Esophagus muscularis mucosa (tissue), 4 donors: Measurements from ENCODE around the gene MCRIP2. TPM values are rescaled to one million over a fixed set of nuclear protein-coding genes. Genes with fewer than 3 reads are reported as not detected.
A peak's percentile ranks its signal among the peaks of the same experiment; 100 is the strongest.

Experiments used
- DNase-seq: peaks from one replicate; pipeline ENCODE4 v3.0.0-alpha.2; 2017; ENCODE audit errors: extremely low spot score
- H3K27ac ChIP-seq, 4 donors: fragments of 200-600 bp; sonication (generic); replicated peaks in 1 of 4; 1 replicate in 3 of 4; 2 replicates in 1 of 4; pipeline ENCODE4 v1.5.1; 2016 to 2019; ENCODE audit warnings: mild to moderate bottlenecking in 1 of 4
- H3K27me3 ChIP-seq, 4 donors: fragments of 200-600 bp; sonication (generic); one replicate each; pipeline versions ENCODE4 v1.5.1 to v1.6.0; 2016 to 2019
- H3K36me3 ChIP-seq, 4 donors: fragments of 200-600 bp; sonication (generic); one replicate each; pipeline ENCODE4 v1.5.1; 2016 to 2019
- H3K4me1 ChIP-seq, 4 donors: fragments of 200-600 bp; sonication (generic); one replicate each; pipeline ENCODE4 v1.5.1; 2016 to 2019
- H3K4me3 ChIP-seq, 4 donors: fragments of 200-600 bp; sonication (generic); 1 replicate in 2 of 4; 2 replicates in 2 of 4; pipeline ENCODE4 v1.5.1; 2016 to 2019; ENCODE audit warnings: mild to moderate bottlenecking in 4 of 4, moderate library complexity in 1 of 4
- H3K9me3 ChIP-seq, 4 donors: fragments of 200-600 bp; sonication (generic); 1 replicate in 3 of 4; 2 replicates in 1 of 4; pipeline ENCODE4 v1.5.1; 2016 to 2019
- CTCF ChIP-seq, 3 experiments: fragments of 200-600 bp in 2 of 3; fragments of 450-650 bp in 1 of 3; sonication (generic) in 2 of 3; IDR thresholded peaks; one replicate each; pipeline ENCODE4 v1.5.1; 2017 to 2019; ENCODE audit warnings: antibody characterized with exemption in 3 of 3, mild to moderate bottlenecking in 2 of 3, moderate library complexity in 1 of 3
- EP300 ChIP-seq: sonication (generic); formaldehyde crosslinking; IDR thresholded peaks from one replicate; pipeline ENCODE4 v1.6.1; 2017; ENCODE audit warnings: antibody characterized with exemption
- POLR2A ChIP-seq: fragments of 450-650 bp; IDR thresholded peaks from one replicate; pipeline ENCODE4 v1.6.1; 2017; ENCODE audit warnings: antibody characterized with exemption, moderate library complexity, mild to moderate bottlenecking, low read depth
- POLR2AphosphoS5 ChIP-seq, 2 donors: sonication (generic); formaldehyde crosslinking; IDR thresholded peaks; one replicate each; pipeline ENCODE4 v1.6.1; 2017; ENCODE audit warnings: antibody characterized with exemption in 2 of 2
- WGBS: methylation state at CpG from one replicate; pipeline ENCODE4 v1.1.5; 2018; 5-methylcytosine and 5-hydroxymethylcytosine counted together
- intact Hi-C: fragments of 100-400 bp; cut with DNase I; formaldehyde crosslinking; loops from one replicate; pipeline ENCODE4 v1.15.1; 2023
- total RNA-seq, 4 donors: library from RNA; depleted of rRNA; stranded (reverse); fragments of >200 nt; gene quantifications; one replicate each; pipeline versions ENCODE4 v1.1.0 to v1.2.1, GENCODE V29; 2016

MCRIP2 gene
- total RNA-seq, 4 donors from 2014 or later = 50.7 to 65.4 (median 59.1) TPM

- intact Hi-C loops = no loop called here
- TF ChIP-seq EP300 (no peak), POLR2AphosphoS5 (IDR thresholded peaks at IDR 0.05) (no peak), CTCF (IDR thresholded peaks at IDR 0.05) (no peak), POLR2A (no peak)
- H3K4me3 ChIP-seq = no peak overlapping the region
Measured at GRCh38 chr16:620700-621525, 20.7 kb upstream of the MCRIP2 start.

GRCh38 chr16:621526-622105, 20.0 kb upstream of the MCRIP2 start:
- Histone ChIP-seq H3K9me3 (no peaks in the 10 kb centered on the region), H3K27me3 (no peaks in the 10 kb centered on the region), H3K4me3 (no peak overlapping the region), H3K27ac (peak overlapping the region; percentile 3 to 53 (median 8)), H3K36me3 (peaks cover 0 to 47% (median 25%) of the 10 kb centered on the region in 4 donors), H3K4me1 (peaks cover 0 to 12% (median 7%) of the 10 kb centered on the region in 4 donors)
- intact Hi-C loops = no loop called here
- WGBS = 88% methylated on average over 18 of the region's 21 CpGs
- no peak for DNase-seq
- TF ChIP-seq CTCF (IDR thresholded peaks at IDR 0.05) = no peak
- no peak for TF ChIP-seq EP300
- no peak for TF ChIP-seq POLR2A
- TF ChIP-seq POLR2AphosphoS5 (IDR thresholded peaks at IDR 0.05) = no peak

More at GRCh38 chr16:620700-621525, 20.7 kb upstream of the MCRIP2 start:
- Histone ChIP-seq H3K4me1 (peaks cover 0 to 12% (median 7%) of the 10 kb centered on the region in 4 donors), H3K27me3 (no peaks in the 10 kb centered on the region), H3K27ac (no peak overlapping the region), H3K36me3 (peaks cover 0 to 40% (median 19%) of the 10 kb centered on the region in 4 donors), H3K9me3 (no peaks in the 10 kb centered on the region)
- DNase-seq = no peak
- 81% methylated on average over 15 of the region's 41 CpGs for WGBS

GRCh38 chr16:622920-623280, 18.7 kb upstream of the MCRIP2 start:
- H3K4me3 ChIP-seq = no peak overlapping the region
- no peaks in the 10 kb centered on the region for H3K9me3 ChIP-seq
- peak overlapping the region; percentile 22 to 53 (median 32) for H3K27ac ChIP-seq
- peaks cover 0 to 20% (median 10%) of the 10 kb centered on the region in 4 donors for H3K4me1 ChIP-seq
- peaks cover 0 to 48% (median 35%) of the 10 kb centered on the region in 4 donors for H3K36me3 ChIP-seq
- H3K27me3 ChIP-seq = no peaks in the 10 kb centered on the region
- no peak for TF ChIP-seq POLR2A
- WGBS = 96% methylated on average over 17 of the region's 17 CpGs
- intact Hi-C loops = no loop called here
- DNase-seq = no peak

- no peak for DNase-seq
- no peak overlapping the region for H3K27ac ChIP-seq
- intact Hi-C loops = no loop called here
- H3K4me1 ChIP-seq = peaks cover 0 to 26% (median 13%) of the 10 kb centered on the region in 4 donors
- no peak overlapping the region for H3K4me3 ChIP-seq
- H3K9me3 ChIP-seq = no peaks in the 10 kb centered on the region
- H3K27me3 ChIP-seq = no peaks in the 10 kb centered on the region
- peaks cover 0 to 52% (median 42%) of the 10 kb centered on the region in 4 donors for H3K36me3 ChIP-seq
- WGBS = 82% methylated on average over 10 of the region's 10 CpGs
- TF ChIP-seq EP300 (no peak), POLR2A (no peak), CTCF (IDR thresholded peaks at IDR 0.05) (no peak), POLR2AphosphoS5 (IDR thresholded peaks at IDR 0.05) (no peak)
Measured at GRCh38 chr16:624526-625070, 17.0 kb upstream of the MCRIP2 start.
